ENCODE measurements around the gene MRLN.

- TF ChIP-seq CTCF (IDR thresholded peaks at IDR 0.05; ENCODE audit: low read depth, low read length) (no peak), POLR2A (IDR thresholded peaks at IDR 0.05; ENCODE audit: extremely low read depth, insufficient read length) (no peak)
Observed at GRCh38 chr10:59773088-59773487, 19.8 kb upstream of the MRLN start.

All from NB4 (cell line).